C1 segment of cervical spinal cord (tissue), 14 donors: Measurements from ENCODE around the gene ZNF32.

Experiments
- DNase-seq, 14 donors: peaks; one replicate each; lab custom pipeline; 2025; lab: John Stamatoyannopoulos, UW

ZNF32 gene

DNA sequence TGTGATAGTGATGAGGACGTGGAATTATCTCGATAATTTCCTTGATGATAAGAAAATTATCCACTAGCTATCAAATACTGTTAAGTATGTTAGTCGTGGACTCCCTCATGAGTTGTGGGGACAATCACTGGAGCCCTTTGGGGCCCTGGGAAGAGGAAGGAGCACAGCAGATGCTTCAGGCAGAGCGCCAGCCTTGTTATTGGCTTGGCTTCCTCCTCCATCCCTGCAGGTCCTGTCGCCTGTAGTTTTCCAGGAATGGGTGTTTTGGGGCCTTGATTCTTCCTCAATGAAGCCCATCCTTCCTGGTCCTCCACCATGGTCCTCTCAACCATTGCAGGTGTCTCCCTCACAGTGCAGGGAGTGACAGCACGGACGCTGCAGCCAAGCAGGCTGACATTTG lies 32.5 kb upstream of the ZNF32 start:
- DNase-seq: peak in 1 of 14 donors; percentile 28

- no peak for DNase-seq
These were observed 31.4 kb upstream of the ZNF32 start for GRCh38 chr10:43680035-43680434.

GRCh38 chr10:43679509-43679908 lies 30.8 kb upstream of the ZNF32 start:
- peak in 7 of 14 donors; percentile 14 to 76 (median 34) for DNase-seq

DNA sequence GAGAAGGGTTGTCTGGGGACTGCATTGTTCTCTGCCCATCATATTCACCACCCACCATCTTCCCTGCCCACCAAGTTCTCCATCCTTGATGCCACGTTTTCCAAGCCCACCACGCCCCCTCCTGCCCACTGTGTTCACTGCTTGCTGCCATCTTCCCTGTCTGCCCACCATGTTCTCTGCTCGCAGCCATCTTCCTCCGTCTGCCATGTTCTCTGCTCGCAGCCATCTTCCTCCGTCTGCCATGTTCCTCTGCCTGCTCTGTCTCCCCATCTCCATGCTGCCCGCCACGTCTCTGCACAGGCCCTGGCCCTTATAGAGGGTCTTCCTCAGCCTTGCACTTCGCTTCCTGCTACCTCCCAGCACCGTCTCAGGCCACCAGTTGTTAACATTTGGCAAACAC lies 30.0 kb upstream of the ZNF32 start:
- DNase-seq: no peak

DNA sequence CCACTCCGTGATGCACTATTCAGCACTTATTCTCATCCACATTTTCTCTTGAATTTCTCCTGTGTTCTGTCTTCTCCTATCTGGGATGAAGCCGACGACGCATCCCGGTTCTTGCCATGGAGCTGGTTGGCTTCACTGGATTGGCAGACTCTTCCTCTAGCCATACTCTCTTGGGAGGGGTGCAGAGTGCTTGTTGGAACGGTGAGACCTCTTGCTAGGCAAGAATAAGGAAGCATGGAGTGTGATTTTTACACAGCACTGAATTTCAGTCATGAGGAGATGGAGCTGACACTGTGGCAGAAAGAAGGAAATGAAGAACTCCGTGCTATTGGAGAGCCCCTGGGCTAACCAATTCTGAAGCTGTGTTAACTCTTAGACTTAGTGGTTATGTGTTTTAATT lies 28.2 kb upstream of the ZNF32 start:
- DNase-seq: no peak

GRCh38 chr10:43676331-43676730 lies 27.6 kb upstream of the ZNF32 start:
- no peak for DNase-seq

DNA sequence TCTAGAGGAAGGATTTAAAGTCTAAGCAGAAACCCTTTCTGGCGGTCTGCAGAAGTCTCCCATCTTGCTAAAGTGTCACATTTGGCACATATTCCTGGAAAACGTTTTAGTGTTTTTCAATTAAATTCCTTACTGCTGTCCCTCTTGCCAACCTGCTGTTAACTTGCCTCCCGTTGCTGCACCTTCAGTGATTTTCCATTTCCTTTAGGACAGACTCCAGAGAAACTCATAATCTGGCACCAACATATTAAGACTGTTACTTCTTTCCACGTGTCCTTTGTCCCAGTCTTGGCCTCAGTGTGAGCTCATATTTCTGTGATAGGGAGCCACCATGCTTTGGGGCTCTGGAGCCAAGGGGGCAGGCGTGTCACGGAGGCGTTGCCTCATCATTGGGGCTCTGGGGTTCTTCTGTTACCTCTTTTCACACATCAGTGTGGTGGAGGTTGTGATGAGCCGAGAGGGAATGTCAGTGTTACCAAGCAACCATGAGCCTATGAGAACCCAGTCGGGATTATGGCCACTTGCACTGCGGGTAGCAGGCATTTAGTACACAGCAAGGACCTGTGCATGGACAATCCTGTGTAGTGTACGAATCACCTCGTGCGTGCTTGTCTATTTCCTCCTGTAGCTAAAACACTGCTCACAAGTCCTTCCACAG lies 26.0 kb upstream of the ZNF32 start:
- peak in 1 of 14 donors; percentile 20 for DNase-seq

DNA sequence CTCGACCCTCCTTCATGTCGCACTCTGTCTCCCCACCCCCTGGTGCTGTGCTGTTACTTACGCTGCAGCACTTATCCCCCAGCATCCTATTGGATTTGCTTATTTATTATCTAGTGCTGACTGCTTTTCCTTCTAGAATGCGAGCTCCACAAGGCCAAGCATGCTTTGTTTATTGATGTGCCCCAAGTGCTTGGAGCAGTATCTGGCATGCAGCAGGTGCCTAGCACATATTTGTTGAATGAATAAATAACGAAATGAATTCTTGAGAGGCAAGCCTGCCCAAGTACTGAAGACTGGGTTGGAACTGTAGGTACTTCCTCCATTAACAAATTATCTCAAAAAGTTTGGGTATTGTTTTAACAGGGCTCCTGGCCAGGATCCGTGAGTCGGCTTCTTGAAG lies 24.8 kb upstream of the ZNF32 start:
- no peak for DNase-seq

GRCh38 chr10:43671659-43672531 lies 23.2 kb upstream of the ZNF32 start:
- DNase-seq: peak in 4 of 14 donors; percentile 8 to 55 (median 20)

GRCh38 chr10:43669386-43669785 lies 20.7 kb upstream of the ZNF32 start:
- no peak for DNase-seq

- DNase-seq: no peak
These were observed 19.2 kb upstream of the ZNF32 start for GRCh38 chr10:43667761-43668386.

DNA sequence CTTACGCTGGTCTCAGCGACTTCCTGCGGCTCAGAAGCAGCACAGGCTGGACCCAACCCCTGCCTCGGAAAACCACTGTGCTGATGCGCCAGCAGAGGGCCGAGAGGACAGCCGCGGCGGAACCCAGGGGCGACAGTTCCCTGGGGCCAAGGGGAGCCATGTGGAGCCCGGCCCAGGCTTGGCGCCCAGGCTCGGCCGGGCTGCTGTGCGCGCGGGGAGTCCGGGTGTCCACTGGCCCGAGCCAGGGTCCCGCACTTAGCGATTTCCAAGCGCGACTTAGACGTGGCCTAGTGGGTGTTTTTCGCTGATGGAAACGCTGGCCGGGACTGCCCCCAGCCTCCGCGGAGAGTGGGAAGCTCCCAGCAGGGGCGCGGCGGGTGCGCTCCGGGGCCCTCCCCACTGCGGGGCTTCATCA lies 18.6 kb upstream of the ZNF32 start:
- DNase-seq: peak in 3 of 14 donors; percentile 7 to 24 (median 18)

DNA sequence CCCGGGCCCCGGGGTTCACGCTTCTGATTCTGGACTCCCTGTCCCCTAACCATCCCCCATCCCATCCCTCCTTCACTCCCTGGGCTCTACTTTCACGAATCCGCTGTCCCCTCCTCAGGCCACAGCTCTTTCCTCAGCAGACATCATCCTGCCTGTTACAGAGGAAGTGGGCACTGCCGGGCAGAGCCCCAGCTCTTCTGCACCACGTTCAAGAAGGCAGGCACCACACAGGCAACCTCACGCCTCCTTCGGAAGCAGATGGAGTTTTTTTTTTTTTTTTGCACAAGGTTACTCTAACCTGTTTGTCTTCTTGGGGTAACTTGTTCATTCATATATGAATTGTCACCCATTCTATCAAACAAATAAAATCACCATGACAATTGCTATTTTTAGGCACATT lies 17.9 kb upstream of the ZNF32 start:
- DNase-seq: no peak

DNA sequence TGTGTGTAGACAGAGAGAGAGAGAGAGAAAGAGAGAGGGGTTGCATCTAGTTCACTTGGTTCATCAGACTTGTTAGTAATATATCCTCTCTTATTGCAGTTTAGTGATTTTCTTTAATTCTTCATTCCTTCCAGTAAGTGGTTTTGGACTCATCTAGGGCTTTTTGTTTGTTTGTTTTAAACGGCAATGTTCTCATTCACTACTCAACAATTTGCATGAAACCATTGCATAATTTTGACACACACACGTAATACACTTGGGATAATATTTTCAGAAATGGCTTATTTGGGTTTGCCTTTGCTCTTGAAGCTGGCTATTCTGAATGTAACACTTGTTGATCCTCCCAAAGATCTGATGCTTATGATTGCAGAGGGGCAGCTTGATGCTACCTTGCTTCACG lies 16.4 kb upstream of the ZNF32 start:
- no peak for DNase-seq

GRCh38 chr10:43658227-43658626 lies 9.5 kb upstream of the ZNF32 start:
- DNase-seq: no peak

DNA sequence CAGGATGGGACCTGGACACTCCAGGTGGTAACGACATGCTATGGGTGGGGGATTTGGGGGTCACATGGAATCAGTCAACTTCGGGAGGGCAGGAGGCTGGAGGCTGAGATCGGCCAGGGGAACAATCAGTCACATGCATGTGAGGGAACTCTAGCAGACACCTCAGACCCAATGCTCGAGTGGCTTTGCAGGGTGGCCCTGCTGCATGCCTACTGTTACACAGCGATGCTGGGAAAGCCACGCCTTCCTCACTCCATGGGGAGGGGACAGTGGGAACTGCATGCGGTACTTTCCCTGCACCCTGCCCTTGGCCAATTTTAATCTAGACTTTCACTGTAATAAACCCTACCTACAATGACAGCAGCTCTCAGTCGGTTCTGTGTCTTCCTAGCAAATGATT lies 6.6 kb upstream of the ZNF32 start:
- no peak for DNase-seq

DNA sequence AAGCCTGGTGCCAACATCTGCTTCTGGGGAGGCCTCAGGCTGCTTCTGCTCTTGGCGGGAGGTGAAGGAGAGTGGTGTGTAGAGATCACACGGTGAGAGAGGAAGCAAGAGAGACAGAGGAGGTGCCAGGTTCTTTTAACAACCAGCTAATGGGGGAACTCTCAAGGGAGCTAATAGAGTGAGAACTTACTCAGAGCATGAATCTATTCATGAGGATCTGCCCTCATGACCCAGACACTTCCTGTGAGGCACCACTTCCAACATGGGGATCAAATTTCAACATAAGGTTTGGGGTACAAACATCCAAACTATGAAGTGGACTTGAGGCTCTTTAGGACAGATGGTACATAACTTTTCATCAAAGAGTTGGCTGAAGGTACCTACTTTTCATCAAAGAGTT lies 5.1 kb upstream of the ZNF32 start:
- no peak for DNase-seq

DNA sequence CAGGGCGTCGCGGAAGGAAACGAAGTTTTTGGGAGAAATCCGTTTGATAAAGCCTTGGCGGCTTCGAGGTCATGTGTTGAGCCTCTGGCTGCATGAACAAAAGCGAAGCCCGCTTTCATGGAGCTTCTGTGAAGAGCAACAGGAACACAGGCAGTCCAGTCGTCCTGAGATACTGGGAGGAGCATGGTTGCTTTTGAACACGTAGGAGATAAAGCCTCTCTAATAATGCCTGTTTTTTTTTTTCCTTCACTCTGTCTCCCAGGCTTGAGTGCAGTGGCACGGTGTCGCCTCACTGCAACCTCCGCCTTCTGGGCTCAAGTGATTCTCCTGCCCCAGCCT lies 473 bp upstream of the ZNF32 start:
- no peak for DNase-seq

- DNase-seq: no peak
These were observed 635 bp downstream of the ZNF32 start for GRCh38 chr10:43648095-43648397.

- DNase-seq: no peak
These were observed 1.1 kb downstream of the ZNF32 start for GRCh38 chr10:43647576-43647975.

- no peak for DNase-seq
These were observed 2.8 kb downstream of the ZNF32 start for GRCh38 chr10:43645866-43646265.

GRCh38 chr10:43644252-43644651 lies 4.4 kb downstream of the ZNF32 start:
- no peak for DNase-seq

DNA sequence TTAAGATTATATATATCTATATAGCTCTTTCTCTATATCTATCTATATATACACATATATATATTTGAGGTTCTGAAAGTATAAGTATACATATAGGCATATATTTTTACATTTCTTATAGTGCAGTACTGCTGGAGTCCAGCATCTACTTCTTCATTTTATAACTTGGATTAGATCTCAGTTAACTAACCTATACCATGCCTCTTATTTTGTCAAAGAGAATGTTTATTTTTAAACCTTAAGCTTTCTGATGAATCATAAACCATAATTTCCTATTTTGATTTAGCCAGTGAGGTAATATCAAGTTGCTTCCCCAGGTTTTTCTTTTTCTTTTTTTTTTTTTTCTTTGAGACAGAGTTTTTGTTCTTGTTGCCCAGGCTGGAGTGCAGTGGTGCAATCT lies 8.1 kb downstream of the ZNF32 start:
- DNase-seq: no peak
